Measurements from ENCODE around the gene FAM83F. TPM values are rescaled to one million over a fixed set of nuclear protein-coding genes. Genes with fewer than 3 reads are reported as not detected.

FAM83F gene
- total RNA-seq, 4 donors from 2014 or later, result 32.4 to 52.9 (median 41.2) TPM

DNA sequence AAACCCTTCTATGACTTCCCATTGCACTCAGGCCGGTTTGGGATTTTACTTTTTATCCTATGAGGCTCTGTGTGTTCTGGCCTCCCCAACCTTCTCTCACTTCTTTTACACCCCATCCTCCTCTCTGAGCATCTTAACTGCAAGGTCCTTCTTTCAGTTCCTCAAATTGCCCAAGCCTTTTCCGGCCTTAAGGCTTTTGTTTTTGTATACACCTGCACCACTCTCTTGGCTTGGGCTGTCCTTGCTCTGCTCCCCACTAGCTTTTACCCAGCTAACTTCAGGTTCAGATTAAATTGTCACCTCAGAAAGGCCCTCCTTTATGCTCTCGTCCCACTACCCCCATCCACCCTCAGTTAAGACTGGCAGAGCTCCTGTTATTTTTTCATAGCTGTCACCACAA is 55.5 kb downstream of the FAM83F start:
- H3K4me3 ChIP-seq (ENCODE audit: low read depth, poor library complexity, severe bottlenecking), result no peak overlapping the region
- 72 to 77% methylated on average over 3 of the region's 3 CpGs for WGBS, 2 donors
- DNase-seq (ENCODE audit: low spot score in 2 of 2), result no peak
- no peak for TF ChIP-seq POLR2A (IDR thresholded peaks at IDR 0.05)
- TF ChIP-seq, protein P1, sequence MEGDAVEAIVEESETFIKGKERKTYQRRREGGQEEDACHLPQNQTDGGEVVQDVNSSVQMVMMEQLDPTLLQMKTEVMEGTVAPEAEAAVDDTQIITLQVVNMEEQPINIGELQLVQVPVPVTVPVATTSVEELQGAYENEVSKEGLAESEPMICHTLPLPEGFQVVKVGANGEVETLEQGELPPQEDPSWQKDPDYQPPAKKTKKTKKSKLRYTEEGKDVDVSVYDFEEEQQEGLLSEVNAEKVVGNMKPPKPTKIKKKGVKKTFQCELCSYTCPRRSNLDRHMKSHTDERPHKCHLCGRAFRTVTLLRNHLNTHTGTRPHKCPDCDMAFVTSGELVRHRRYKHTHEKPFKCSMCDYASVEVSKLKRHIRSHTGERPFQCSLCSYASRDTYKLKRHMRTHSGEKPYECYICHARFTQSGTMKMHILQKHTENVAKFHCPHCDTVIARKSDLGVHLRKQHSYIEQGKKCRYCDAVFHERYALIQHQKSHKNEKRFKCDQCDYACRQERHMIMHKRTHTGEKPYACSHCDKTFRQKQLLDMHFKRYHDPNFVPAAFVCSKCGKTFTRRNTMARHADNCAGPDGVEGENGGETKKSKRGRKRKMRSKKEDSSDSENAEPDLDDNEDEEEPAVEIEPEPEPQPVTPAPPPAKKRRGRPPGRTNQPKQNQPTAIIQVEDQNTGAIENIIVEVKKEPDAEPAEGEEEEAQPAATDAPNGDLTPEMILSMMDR (IDR thresholded peaks at IDR 0.05), result no peak
- intact Hi-C loops (cut with DNase I; ENCODE audit: low total_unique reads), result no loop called here

DNA sequence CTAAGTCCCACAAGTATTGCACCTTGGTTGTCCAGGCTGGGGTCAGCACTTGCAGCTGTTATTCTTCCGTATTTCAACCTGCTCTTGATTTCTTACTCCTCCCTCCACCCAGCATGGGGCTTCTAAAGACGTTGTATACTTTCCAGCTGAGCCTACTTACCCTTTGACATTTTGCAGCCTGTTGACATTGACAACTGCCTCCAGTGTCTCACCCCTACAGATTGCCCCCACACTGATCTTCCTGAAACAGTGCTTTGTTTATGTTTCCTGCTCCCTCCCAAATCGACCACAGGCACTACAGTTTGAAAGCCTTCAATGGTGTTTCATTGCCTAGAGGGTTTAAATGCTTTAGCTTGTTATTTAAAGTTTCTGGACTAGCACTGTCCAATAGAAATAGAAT is 56.6 kb downstream of the FAM83F start:
- DNase-seq (ENCODE audit: low spot score in 2 of 2), result no peak
- intact Hi-C loops (cut with DNase I; ENCODE audit: low total_unique reads), result no loop called here
- 39 to 43% methylated on average over 3 of the region's 3 CpGs for WGBS, 2 donors
- no peak for TF ChIP-seq POLR2A (IDR thresholded peaks at IDR 0.05)
- TF ChIP-seq, protein P1 (IDR thresholded peaks at IDR 0.05), result no peak
- no peak overlapping the region for H3K4me3 ChIP-seq (ENCODE audit: low read depth, poor library complexity, severe bottlenecking)

DNA sequence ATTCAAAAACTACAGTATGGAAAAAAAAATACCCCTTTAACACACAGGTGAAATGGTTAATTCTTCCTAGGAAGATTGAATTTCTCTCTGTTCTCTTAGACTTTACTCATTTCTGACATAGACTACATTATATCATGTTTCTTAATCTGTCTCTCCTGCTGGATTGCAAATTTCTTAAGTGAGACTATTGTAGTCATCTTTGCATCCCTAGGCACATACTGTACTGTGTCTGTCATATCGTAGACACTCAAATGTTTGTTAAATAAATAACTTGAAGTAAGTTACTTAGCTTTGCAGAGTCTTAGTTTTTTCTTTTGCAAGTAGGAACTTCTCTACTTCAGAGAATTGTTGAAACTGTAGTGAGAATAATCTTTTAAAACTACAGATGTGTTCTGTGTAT is 58.7 kb downstream of the FAM83F start:
- intact Hi-C loops (cut with DNase I; ENCODE audit: low total_unique reads), result no loop called here
- no peak for DNase-seq (ENCODE audit: low spot score in 2 of 2)
- WGBS, 2 donors, result 77 to 80% methylated on average over 1 of the region's 1 CpG
- no peak overlapping the region for H3K4me3 ChIP-seq (ENCODE audit: low read depth, poor library complexity, severe bottlenecking)
- no peak for TF ChIP-seq POLR2A (IDR thresholded peaks at IDR 0.05)
- TF ChIP-seq, protein P1 (IDR thresholded peaks at IDR 0.05), result no peak

DNA sequence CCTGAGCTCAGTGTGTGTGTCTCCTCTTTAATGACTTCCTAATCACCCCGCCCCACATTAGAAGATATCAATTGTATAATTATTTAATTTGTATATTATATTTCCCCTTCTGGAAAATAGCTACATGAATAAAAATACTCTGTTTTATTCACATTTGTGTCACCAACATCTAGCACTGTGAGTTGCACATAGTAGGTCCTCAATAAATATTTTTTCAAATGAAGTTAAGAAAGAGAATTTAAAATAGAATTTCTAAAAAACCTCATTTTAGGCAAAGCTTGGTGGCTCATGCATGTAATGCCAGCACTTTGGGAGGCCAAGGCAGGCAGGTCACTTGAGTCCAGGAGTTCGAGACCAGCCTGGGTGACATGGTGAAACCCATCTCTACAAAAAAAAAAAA is 59.7 kb downstream of the FAM83F start:
- no peak overlapping the region for H3K4me3 ChIP-seq (ENCODE audit: low read depth, poor library complexity, severe bottlenecking)
- 100% methylated on average over 2 of the region's 2 CpGs for WGBS, 2 donors
- DNase-seq (ENCODE audit: low spot score in 2 of 2), result no peak
- TF ChIP-seq, protein P1 (IDR thresholded peaks at IDR 0.05), result no peak
- no peak for TF ChIP-seq POLR2A (IDR thresholded peaks at IDR 0.05)
- intact Hi-C loops (cut with DNase I; ENCODE audit: low total_unique reads), result no loop called here

DNA sequence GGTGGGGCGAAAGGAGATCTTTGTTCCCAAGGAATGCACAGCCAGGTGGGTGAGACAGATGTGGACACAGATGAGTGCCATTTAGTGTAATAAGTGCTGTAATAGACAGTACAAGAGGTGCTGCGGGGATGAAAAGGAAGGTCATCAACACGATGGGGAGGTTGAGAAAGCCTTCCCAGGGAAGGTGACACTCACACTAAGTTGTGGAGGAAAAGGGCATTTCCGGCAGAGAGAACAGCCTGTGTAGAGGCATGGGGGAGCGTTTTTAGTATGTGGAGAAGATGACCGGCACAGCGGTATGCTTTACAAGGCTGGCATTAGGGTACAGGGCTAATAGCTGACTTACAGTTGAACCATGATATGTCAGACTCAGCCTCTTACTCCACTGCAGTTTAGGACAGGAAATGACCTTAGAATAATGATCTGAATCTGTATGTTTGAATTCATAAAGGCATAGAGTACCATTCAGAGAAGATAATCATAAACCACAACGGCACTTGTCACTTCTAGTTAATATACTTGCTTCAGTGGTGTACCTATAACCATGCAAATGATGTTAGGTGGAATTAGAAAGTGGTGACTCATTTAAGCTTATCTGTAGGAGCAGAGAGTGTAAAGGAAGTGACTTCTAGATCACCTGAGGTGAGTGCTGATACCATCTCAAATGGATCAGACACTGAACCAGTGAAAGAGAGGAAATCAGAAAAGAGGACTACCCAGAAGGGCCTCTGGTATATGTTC is 60.6 kb downstream of the FAM83F start:
- WGBS, 2 donors, result 73 to 76% methylated on average over 8 of the region's 8 CpGs
- no peak overlapping the region for H3K4me3 ChIP-seq (ENCODE audit: low read depth, poor library complexity, severe bottlenecking)
- intact Hi-C loops (cut with DNase I; ENCODE audit: low total_unique reads), result no loop called here
- TF ChIP-seq POLR2A (IDR thresholded peaks at IDR 0.05), result no peak
- TF ChIP-seq, protein P1 (IDR thresholded peaks at IDR 0.05), result no peak
- no peak for DNase-seq (ENCODE audit: low spot score in 2 of 2)

DNA sequence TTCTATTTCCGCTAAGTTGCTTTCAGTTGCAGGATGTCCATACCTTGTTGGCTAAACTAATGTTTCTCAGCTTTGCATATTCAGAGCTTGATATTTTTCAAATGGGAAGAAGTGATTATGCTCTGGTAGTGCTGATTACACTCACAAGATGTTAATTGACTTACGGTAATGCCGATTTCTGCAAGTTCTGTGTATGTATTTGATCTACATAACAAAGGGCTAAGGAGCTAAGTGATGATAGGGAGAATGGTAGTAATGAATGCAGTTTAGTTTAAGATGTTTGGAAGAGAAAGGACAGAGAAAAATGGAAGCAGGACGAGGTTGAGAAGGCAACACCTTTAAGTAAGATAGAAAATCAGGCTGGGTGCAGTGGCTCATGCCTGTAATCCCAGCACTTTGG is 61.4 kb downstream of the FAM83F start:
- TF ChIP-seq, protein P1 (IDR thresholded peaks at IDR 0.05), result no peak
- no peak for TF ChIP-seq POLR2A (IDR thresholded peaks at IDR 0.05)
- H3K4me3 ChIP-seq (ENCODE audit: low read depth, poor library complexity, severe bottlenecking), result no peak overlapping the region
- no peak for DNase-seq (ENCODE audit: low spot score in 2 of 2)
- intact Hi-C loops (cut with DNase I; ENCODE audit: low total_unique reads), result no loop called here
- WGBS, 2 donors, result 79 to 90% methylated on average over 4 of the region's 4 CpGs
